ENCODE results near the gene NME8.

DNA sequence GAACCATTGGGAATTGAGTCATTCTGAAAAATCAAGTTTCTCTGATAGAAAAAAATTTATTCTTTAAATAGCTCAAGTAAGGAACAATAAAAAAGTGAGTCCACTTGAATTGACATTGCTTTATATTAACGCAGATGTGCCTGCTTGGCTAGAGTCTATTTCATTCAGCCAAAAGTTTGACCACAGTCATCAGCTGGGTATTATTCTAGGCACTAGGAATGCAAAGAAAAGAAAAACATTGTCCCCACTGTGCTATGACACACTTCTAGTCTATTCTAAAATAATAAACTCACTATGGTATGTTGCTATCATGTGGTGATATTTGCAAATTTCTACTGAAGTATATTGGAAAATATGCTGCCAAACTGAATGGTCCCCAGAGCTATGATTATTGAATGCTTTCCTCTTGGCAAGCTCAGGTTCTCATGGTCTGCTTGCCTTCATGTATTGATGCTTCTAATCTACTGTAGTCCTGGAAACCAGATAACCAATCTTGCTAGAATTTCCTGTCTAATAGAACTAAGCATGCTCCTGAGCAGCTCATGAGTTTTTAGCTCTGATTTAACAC is 59.9 kb downstream of the NME8 start:
- TF ChIP-seq POLR2AphosphoS5 (IDR thresholded peaks at IDR 0.05; ENCODE audit: borderline replicate concordance, low read depth, low read length), result no peak
- no peak for TF ChIP-seq EZH2 (IDR thresholded peaks at IDR 0.05)
- TF ChIP-seq FOXP2 (optimal IDR thresholded peaks at IDR 0.05; ENCODE audit: control extremely low read depth, extremely low read length, insufficient read depth), result no peak

Measured in SK-N-MC (cell line).